Suppressor macrophage treated with lipopolysaccharide for 4 hours (primary cell): Measurements from ENCODE around the gene DHRS4.
"Not testable (repeated sequence)": the region's sequence is repeated elsewhere in the genome, so short reads cannot be mapped to it uniquely, and the experiment has no call there.

Experiments
- DNase-seq: peaks from one replicate; pipeline ENCODE4 v3.0.0-alpha.2; 2020

Gene DHRS4

DNA sequence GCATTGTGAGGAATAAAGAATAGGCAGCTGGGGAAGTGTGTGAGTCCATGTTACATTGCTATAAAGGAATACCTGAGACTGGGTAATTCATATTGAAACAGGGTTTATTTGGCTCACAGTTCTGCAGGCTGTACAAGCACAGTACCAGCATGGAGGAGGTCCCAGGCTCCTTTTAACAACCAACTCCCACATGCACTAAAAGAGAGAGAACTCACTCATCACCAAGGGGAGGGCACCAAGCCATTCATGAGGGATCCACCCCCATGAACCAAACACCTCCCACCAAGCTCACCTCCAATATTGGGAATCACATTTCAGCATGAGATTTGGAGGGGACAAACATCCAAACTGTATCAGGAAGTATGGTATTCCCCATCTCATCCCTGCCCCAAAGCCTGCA is 11.9 kb upstream of the DHRS4 start:
- no peak for DNase-seq

DNA sequence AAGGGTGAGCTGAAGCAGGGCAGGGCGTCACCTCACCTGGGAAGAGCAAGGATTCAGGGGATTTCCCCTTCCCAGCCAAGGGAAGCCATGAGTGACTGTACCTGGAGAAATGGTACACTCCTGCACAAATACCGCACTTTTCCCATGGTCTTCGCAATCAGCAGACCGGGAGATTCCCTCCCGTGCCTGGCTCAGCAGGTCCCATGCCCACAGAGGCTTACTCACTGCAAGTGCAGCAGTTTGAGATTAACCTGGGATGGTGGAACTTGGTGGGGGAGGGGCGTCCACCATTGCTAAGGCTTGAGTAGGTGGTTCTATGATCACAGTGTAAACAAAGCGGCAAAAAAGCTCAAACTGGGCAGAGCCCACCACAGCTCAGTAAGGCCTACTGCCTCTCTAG is 11.0 kb upstream of the DHRS4 start:
- no peak for DNase-seq

DNA sequence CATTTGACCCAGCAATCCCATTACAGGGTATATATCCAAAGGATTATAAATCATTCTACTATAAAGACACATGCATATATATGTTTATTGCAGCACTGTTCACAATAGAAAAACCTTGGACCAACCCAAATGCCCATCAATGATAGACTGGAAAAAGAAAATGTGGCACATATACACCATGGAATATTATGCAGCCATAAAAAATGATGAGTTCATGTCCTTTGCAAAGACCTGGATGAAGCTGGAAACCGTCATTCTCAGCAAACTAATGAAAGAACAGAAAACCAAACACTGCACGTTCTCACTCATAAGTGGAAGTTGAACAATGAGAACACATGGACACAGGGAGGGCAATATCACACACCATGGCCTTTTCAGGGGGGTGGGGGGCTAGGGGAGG is 4.5 kb upstream of the DHRS4 start:
- DNase-seq, result not testable (repeated sequence)

DNA sequence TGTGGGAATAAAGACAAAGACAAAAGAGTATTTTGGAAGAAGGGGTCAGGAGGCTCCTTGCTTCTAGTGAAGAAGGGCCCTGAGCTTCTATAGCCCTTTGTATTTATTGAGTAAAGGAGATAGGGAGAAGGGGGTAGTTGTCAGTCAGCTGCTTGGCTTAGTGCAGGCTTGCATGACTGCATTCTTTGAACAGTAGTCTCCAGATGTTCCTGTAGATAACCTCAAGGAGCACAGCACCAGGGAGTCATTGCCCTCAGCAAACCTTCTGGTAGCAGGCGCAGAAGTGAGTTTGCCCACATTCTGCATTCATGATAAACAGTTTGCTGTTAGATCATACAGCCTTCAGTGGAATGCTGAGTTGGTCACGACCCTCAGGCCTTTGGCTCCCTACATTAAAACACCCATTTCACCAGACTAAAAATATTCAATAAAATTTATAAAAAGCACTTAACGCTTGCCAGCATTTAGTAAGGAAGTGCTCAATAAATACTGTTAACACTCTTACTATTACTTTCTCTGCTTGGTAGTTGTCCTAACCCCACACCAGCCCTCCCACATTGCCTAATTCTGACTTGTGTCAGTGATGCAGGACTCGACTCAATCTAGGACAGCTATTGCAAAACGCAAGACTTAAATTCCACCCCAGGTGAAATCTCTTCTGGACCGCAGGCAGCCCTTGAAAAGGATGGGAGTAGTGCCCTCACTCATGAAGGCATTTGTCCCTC is 3.0 kb upstream of the DHRS4 start:
- DNase-seq, result no peak

DNA sequence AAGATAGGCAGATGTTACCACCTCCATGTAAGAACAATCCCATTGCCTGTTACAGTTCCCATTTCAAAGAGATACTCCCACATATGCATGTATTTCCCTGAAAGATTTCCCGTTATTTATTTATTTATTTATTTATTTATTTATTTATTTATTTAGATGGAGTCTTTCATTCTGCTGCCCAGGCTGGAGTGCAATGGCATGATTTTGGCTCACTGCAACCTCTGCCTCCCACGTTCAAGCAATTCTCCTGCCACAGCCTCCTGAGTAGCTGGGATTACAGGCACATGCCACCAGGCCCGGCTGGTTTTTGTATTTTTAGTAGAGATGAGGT is 2.5 kb upstream of the DHRS4 start:
- not testable (repeated sequence) for DNase-seq

DNA sequence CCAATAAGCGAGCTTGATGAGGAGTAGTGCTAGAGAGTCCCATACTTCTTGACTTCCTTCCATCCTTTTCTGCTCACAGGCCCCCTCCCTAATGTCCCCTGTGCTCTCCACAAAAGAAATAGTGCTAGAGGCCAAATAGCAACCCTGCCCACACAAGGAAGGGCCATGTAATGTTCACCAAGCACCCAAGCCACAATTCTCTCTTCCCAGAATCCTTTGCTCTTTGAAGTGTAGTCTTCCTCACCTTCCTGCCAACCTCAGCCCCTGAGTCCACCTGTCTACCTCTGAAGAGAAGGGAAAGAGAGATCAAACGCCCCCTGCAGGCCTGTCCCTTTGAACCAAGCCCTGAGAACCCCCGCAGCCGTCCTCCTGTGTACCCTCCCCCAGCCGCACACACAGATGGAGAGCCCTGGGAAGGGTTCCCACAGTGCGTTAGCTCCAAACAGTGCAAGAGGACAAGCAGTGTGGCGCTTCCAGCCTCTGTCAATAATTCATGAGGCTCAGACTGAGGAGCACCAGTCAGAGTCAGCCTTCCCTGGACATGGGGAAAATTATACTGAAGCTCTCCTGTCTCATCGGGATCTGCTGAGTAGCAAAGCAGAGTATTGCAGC is 1.9 kb upstream of the DHRS4 start:
- DNase-seq, result no peak

DNA sequence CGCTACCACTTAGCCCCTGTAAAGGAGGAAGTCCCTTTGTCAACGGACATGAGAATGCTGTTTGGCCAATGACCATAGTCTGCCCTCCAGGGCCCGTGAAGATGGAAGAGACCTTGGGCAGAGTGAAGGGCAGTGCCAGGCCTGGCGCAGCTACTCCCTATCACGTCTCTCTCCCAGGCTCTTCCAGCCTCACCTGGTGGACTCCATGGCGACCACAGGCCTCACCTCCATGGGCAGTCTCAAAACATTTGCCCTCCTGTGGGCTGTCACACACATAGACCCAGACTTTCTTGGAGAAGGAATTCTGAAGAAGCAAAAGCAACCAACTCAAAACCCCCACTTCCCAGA is 480 bp upstream of the DHRS4 start:
- not testable (repeated sequence) for DNase-seq

DNA sequence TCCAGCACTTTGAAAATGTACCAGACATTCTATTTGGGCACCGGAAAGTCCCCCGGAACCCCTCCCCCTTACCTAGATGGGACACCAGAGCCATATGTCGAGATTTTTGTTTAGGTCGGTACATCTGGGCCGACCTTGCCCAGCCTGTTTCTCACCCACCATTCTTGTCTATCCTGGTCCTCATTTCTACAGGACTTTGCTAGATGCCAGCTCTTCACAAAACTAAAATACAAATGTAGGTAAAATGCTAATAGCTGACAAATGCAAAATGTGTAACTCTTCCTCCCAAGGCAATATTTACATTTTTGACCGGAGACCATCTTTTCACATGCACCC is 677 bp downstream of the DHRS4 start:
- not testable (repeated sequence) for DNase-seq

DNA sequence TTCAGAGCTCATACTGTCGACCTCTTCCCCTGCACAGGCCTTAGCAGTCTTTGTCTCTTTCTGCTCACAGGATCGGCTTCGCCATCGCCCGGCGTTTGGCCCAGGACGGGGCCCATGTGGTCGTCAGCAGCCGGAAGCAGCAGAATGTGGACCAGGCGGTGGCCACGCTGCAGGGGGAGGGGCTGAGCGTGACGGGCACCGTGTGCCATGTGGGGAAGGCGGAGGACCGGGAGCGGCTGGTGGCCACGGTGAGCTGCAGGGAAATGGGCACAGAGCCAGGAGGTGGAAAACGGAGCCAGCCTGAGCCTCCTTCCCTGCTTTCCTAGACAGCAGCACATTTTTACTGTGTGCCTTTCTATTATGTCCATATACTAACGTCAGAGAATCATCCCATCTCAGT is 1.4 kb downstream of the DHRS4 start:
- not testable (repeated sequence) for DNase-seq

DNA sequence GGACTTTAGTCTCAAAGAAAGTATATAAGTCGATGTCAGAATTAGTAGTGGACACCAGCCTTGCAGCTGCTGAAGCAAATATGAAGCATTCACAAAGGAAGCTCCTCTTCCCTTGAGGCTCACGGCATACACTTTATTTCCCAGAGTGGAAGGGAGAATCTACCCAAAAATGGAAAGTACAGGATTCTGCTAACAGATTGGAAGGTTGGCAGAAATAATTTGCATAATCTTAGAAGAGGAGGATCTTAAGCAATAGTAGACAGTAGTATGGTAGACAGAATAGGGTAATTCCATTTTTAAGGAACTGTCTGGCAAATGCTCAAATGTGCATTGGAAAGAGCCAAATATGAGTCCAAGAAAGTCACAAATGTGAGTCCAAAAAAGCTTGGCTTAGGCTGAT is 2.2 kb downstream of the DHRS4 start:
- DNase-seq, result not testable (repeated sequence)

DNA sequence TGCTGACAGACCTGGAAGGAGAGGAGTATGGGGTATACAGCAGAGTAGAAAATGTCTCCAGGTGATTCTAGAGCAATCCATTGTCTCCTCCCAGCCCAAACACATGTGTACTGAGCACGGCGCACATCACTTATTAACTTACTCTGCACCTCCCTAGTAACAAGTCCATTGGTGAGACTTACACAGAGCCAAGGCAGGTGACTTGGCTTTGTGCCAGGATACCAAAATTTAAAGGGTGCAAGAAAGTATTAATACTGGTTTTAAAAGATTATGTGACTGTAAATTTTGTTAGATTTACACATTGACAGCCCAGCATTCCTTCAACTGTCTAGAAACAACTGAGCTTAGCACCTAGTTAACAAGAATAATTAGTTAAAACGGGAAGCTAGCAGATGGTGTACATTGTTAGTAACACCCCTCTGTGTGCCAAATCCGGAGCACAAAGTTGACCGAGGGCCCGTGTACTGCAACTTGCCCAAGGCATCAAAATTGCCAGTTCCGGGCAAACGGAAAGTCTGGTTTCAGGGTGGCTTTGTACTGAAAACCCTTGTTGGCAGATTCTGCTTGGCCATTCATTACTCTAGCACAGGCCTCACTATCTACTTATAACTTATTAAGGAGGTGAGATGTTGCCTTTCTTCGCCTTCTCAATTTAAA is 4.5 kb downstream of the DHRS4 start:
- DNase-seq, result not testable (repeated sequence)

DNA sequence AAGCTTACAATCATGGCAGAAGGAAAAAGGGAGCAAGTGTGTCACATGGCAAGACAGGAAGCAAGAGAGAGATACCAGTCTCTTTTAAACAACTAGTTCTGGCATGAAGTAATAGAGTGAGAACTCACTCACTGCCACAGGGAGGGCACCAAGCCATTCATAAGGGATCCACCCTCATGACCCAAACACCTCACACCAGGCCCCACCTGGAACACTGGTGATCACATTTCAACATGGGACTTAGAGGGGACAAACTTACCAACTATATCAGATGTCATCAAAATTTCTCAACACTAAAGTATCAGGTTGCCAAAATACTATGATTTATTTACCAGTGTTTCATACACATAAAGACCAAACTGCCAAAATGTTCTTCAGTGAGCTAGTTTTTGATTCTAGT is 7.3 kb downstream of the DHRS4 start:
- DNase-seq, result not testable (repeated sequence)

DNA sequence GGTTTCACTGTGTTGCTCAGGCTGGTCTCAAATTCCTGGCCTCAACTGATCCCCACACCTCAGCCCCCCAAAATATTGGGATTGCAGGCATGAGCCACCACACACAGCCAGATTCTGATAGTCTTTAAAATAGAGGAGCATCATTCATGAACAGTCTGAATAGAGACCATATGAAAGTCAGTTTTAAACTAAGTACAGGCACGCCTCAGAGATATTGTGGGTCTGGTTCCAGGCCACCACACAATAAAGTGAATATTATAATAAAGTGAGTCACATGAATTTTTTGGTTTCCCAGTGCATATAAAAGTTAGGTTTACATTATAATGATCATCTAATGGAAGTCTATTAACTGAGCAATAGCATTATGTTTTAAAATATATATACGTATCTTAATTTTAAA is 8.1 kb downstream of the DHRS4 start:
- DNase-seq, result not testable (repeated sequence)

DNA sequence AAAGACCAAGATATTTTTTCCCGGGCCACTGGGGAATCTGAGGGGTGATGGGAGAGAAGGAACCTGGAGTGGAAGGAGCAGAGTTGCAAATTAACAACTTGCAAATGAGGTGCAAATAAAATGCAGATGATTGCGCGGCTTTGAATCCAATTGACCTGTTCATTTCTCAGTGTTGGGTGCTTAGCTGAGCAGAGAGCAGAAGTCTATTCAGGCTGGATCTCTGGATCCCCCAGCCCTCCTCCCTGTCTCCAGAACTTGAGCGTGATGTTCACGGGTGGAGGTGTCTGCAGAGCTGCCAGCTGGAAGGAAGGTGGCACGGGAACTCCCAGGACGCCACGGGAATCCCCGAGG is 15.5 kb downstream of the DHRS4 start:
- DNase-seq, result not testable (repeated sequence)

DNA sequence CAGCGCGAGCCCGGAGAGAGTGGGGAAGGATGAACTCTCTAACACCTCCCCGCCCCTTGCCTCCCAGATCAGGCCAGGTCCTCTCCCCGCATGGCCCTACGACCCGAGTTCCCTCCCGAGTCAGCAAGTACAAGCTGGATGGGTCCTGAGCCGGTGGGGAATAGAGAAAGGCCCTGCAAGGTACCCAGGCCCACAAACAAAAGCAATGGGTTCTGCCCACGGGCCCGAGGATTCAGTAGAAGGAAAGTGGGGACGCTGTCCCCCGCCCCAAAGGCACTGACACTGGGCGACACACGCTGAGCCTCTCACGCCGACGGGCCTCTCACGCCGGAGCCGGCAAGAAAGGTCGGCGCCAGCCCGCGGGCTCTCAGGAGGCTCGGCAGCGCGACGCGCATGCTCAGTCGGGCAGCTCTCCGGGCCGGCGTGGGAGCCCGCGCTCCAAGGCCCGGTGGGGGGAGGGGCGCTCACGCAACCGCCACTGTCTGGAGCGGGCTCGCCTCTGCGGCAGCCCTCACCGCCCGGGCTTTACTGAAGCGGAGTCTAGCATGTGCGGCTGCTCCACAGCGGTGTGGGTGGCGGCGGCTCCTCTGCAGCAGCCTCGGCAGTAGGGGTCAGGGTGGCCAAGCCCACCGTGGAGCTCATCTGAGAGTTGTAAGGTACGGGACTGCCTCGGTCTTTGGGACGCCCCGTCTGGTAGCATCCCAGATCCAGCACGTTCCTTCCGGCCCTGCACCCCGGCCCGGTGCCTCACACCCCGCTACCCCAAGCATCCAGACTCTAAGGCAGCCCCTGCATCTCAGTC is 16.1 kb downstream of the DHRS4 start:
- DNase-seq, result not testable (repeated sequence)

DNA sequence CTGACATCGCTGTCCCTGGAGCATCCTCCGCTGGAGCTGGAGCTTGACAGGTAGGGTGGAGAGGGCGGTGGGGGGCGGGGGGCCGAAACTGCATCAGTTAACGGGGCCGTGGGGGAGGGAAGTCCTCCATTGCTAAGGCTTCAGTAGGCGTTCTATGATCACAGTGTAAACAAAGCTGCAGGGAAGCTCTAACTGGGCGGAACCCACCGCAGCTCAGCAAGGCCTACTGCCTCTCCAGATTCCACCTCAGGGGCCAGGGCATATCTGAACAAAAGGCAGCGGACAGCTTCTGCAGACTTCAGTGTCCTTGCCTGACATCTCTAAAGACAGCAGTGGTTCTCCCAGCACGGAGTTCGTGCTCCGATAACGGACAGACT is 16.7 kb downstream of the DHRS4 start:
- not testable (repeated sequence) for DNase-seq

DNA sequence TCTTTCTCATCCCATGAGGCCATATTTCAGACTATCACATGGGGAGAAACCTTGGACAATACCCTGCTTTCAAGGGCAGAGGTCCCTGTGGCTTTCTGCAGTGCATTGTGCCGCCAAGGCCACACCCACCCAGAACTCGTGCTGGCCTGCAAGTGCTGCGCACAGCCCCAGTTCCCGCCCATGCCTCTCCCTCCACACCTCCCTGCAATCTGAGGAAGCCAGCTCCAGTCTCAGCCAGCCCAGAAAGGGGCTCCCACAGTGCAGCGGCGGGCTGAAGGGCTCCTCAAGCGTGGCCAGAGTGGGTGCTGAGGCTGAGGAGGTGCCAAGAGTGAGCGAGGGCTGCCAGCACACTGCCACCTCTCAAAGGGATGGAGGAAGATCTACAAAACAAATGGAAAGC is 19.6 kb downstream of the DHRS4 start:
- DNase-seq, result not testable (repeated sequence)

DNA sequence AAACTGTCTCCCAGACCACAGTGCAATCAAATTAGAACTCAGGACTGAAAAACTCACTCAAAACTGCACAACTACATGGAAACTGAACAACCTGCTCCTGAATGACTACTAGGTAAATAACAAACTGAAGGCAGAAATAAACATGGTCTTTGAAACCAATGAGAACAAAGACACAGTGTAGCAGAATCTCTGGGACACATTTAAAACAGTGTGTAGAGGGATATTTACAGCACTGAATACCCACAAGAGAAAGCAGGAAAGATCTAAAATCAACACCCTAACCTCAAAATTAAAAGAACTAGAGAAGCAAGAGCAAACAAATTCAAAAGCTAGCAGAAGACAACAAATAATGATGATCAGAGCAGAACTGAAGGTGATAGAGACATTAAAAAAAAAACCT is 20.5 kb downstream of the DHRS4 start:
- not testable (repeated sequence) for DNase-seq

DNA sequence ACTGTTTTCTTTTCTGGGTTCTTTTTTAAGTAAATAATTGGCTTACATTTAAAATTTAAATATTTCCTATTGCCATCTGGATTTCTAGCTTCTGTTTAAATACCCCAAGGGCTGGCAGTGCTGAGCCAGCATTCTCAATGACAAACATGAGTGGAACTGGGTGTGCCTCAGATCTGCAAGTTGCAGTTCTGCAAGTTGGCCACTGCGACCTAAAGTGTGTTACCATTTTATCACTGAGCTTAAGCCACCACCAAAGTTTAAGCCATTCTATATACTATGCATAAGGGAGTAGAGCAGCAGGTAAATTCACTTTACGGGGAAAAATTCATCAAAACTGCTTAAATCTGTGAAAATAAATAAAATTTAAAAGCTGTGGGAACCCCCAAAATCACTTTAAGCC is 23.6 kb downstream of the DHRS4 start:
- DNase-seq, result not testable (repeated sequence)

DNA sequence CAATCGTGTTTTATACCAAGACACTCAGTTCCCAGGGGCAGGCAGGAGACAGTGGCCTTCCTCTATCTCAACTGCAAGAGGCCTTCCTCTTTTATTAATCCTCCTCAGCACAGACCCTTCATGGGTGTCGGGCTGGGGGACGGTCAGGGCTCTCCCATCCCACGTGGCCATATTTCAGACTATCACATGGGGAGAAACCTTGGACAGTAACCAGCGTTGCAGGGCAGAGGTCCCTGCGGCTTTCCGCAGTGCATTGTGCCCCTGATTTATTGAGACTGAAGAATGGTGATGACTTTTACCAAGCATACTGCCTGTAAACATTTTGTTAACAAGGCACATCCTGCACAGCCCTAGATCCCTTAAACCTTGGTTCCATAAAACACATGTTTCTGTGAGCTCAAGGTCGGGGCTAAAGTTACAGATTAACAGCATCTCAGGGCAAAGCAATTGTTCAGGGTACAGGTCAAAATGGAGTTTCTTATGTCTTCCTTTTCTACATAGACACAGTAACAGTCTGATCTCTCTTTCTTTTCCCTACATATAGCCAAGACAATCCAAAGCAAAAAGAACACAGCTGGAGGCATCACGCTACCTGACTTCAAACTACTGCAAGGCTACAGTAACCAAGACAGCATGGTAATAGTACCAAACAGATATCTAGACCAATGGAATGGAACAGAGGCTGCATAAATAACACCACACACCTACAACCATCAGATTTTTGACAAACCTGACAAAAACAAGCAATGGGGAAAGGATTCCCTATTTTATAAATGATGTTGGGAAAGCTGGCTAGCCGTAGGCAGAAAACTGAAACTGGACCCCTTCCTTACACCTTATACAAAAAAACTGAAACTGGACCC is 28.6 kb downstream of the DHRS4 start:
- DNase-seq, result not testable (repeated sequence)

DNA sequence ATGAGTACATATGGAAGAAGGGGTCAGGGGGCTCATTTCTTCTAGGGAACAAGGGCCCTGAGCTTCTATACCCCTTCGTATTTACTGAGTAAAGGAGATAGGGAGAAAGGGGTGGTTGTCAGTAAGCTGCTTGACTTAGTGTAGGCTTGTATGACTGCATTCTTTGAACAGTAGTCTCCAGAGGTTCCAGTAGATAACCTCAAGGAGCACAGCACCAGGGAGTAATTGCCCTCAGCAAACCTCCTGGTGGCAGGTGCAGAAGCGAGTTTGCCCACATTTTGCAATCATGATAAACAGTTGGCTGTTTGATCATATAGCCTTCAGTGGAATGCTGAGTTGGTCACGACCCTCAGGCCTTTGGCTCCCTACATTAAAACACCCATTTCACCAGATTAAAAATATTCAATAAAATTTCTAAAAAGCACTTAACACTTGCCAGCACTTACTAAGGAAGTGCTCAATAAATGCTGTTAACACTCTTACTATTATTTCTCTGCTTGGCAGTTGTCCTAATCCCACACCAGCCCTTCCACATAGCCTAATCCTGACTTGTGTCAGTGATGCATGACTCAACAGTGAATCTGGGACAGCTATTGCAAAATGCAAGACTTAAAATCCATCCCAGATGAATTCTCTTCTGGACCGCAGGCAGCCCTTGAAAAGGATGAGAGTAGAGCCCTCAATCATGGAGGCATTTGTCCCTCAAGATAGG is 31.5 kb downstream of the DHRS4 start:
- DNase-seq, result peak; percentile 27

DNA sequence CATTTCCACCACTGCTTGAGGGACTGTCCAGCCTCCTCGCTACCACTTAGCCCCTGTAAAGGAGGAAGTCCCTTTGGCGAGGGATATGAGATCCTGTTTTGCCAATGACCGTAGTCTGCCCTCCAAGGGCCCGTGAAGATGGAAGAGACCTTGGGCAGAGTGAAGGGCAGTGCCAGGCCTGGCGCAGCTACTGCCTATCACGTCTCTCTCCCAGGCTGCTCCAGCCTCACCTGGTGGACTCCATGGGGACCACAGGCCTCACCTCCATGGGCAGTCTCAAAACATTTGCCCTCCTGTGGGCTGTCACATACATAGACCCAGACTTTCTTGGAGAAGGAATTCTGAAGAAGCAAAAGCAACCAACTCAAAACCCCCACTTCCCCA is 34.6 kb downstream of the DHRS4 start:
- not testable (repeated sequence) for DNase-seq
